ENCODE measurements around the gene NPVF.

NPVF gene, protein sequence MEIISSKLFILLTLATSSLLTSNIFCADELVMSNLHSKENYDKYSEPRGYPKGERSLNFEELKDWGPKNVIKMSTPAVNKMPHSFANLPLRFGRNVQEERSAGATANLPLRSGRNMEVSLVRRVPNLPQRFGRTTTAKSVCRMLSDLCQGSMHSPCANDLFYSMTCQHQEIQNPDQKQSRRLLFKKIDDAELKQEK

DNA sequence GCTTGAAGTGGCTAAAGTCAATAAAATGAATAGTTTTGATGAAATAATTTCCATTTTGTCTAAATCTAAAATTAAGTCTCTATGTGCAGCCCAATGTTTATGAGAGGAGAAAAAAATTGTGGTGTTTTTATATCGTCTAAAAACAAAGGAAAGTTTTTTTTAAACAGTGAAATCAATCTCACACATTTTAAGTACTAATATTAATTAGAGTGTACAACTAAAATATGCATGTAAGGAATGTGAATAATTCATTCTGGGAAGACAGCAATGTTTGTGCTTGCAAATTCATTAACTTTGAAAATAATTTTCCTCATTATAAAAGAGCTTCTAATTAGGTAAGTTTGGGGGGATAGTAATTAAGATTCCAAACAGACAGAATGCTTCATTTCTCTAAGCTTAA is at the start of gene NPVF:
NPVF (minus strand) TSS at position 101 of the 400 bp plus-strand sequence; CDS start at position 54, 47 bp downstream.
- no peak for FAIRE-seq

DNA sequence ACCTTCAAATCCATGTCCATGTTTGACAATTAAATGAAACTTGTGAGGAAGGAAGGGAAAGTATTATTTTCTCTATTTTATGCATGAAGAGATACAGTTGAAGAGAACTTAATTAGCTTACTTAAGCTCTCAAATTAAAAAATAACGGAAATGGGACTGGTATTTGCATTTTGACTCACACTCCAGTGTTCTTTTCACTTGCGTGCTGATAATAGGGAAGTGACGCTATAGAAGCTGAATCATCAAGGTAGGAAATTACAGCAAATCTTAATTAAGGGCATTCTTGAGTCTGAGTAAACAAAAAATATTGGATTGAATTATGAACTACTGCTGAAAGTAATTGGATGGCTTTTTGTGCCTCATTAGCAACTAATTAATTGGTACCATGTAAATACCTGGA is 44.0 kb upstream of the NPVF start:
- FAIRE-seq: peak; percentile 89

- FAIRE-seq: no peak
These were observed 35.1 kb upstream of the NPVF start for GRCh38 chr7:25263337-25263736.

DNA sequence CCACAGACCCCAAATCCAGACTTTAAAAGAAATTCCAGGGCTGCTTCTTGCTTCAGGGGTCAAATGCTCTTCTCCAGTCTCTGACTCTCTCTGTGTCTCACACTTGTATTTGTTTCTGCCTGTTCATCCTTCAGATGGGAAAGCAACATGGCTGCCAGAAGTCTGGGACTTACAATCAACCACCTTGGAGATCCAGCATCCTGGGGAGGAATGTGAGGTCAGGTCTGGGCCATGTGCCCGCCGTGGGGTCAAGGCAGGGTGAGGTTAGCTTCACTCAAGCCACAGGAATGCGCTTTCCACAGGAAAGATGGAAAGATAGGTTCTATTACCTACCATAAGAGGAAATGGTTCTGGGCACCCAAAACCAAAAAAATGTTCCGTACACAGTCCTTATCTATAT is 34.3 kb upstream of the NPVF start:
- FAIRE-seq: no peak

GRCh38 chr7:25261545-25262140 is 33.4 kb upstream of the NPVF start:
- FAIRE-seq: peak; percentile 43

- FAIRE-seq: no peak
These were observed 32.7 kb upstream of the NPVF start for GRCh38 chr7:25260862-25261494.

- peak; percentile 87 for FAIRE-seq
These were observed 31.4 kb upstream of the NPVF start for GRCh38 chr7:25259487-25260243.

- FAIRE-seq: peak; percentile 76
These were observed 28.1 kb upstream of the NPVF start for GRCh38 chr7:25256333-25256819.

DNA sequence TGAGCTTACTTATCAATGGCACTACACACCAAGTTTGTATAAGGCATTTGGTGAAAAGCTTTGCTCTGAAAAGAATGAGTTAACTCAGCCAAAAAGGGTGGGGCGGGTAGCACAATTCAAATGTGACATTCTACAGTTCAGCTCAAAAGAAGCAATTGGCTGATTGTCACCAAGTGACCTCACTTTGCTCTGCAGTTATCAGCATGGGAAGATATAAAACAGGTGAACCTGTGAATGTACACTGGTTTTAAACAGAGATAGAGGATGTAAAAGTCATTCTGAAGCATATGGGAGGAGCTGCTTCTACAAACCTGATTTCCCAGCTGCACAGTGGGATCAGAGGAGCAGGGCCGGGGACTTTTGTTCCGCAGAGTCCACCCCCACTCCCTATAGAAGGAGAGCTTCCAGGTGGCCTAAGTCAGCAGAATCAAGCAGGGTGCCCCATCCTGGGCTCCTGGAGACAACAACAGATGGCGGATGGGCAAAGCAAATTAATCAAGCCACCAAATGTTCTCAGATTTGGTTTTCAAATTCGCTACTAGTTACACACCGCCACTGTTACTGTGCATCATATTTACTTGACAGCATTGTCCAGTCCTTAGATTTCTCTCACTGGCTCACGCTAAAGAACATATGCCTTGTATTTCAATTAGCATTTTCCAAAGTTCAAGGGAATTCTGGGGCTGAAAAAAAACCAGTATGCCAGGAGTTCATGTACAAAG is 27.5 kb upstream of the NPVF start:
- FAIRE-seq: peak; percentile 79

- no peak for FAIRE-seq
These were observed 26.3 kb upstream of the NPVF start for GRCh38 chr7:25254604-25255003.

- FAIRE-seq: no peak
These were observed 25.4 kb upstream of the NPVF start for GRCh38 chr7:25253714-25254113.

DNA sequence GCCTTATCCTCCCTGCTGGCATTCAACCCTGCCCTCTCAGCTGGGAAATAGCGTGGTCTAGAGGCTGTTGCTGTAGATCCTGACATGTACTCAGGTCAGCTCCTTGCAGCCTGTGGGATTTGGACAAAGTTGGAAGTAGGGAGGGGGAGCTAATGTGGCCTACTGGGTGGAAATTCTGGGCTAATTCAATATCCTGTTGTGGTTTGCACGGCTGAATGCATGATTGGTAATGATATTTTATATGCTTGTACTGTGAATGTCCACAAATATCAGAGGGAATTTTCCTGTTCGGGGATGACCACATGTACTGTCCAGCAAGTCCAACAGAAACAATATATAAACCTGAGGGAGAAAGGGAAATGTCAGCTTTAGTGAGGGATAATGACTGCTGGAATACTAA is 22.1 kb upstream of the NPVF start:
- FAIRE-seq: no peak

- FAIRE-seq: no peak
These were observed 21.5 kb upstream of the NPVF start for GRCh38 chr7:25249772-25250171.

DNA sequence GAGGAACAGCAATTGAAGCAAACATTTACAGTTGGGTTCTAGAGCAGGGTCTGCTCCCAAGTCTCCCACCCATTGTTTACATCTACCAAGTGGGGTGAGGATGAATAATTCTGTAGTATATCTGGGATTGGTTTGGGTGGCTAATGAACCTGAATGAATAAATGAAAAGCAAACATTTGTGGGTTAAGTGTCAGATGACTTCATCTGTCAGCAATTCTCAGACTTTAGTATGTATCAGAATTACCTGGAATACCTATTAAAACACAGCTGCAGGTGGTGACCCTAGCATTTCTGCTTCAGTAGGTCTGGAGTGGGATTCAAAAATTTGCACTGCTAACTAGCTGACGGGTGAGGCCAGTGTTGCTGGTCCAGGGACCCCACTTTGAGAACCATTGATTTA is 18.0 kb upstream of the NPVF start:
- FAIRE-seq: no peak

DNA sequence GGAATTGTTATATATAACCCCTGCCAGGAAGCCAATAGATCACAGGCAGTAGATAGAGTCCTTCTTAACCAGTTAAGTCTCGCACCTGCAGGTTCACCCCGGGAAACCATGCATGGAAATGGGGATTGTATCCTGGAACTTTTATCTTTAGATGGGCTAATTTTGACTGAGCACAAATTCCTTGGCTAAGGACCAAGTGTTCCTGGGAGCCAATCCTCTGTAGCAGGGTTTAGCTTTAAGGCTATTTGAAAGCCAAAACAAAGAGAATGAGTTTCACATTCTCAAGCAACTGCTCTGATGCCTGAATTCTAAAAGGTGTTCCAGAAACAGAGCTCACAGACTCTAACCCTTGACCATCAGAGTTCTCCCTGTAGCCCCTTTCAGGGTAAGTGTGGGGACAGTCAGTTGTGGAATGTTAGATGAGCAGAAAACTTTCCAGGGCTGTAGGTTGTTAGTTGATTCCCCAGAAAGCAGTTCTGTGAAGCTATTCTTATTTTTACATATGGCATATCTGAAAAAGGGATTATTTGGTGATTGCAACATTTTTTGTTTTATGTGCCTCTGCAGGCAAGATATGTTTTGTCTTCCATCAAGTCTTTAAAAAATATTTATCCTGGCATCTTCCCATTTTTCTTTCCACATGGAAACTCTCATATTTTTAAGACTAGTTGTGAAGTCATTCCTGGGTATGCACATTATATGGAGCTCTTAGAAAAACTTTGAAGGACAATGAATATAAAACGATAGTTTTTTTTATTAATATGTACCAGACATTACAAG is 16.2 kb upstream of the NPVF start:
- FAIRE-seq: no peak

GRCh38 chr7:25242678-25243077 is 14.4 kb upstream of the NPVF start:
- FAIRE-seq: no peak

DNA sequence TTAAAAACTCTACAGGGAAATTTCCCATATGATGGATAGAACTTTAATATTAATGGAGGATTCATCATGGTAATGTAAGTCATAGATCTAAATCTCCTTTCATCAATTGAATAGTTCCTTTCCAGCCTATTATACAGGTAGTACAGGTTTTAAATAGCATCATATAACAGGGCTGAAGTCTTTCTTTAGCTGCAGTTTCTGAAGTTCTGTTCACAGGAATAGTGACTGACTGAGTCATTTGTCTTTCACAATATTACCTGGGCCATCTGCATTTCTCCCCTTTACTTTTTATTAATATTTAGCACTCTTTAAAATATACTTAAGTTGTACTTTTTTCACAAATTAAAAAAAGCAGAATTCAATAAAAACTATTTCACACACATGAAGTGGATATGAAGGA is 12.6 kb upstream of the NPVF start:
- no peak for FAIRE-seq

DNA sequence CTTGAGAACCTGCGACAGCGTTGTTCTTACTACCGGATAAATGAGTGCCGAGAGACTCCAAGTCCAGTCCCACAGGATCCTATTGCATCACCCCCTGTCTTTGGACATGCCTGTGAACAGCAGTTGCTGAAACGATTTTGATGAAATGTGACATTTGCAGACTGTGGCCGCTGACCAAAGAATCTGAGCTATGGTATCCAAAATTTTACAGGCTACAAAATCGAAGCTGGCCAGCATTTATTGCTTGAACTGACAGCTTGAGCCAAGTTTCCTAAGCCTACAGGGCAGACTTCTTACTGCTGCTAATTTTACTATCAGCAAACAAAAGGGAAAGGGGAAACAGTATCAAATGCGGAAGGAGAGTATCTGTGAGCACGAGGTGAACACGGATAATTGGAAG is 12.1 kb upstream of the NPVF start:
- FAIRE-seq: no peak

- no peak for FAIRE-seq
These were observed 11.6 kb upstream of the NPVF start for GRCh38 chr7:25239888-25240287.

DNA sequence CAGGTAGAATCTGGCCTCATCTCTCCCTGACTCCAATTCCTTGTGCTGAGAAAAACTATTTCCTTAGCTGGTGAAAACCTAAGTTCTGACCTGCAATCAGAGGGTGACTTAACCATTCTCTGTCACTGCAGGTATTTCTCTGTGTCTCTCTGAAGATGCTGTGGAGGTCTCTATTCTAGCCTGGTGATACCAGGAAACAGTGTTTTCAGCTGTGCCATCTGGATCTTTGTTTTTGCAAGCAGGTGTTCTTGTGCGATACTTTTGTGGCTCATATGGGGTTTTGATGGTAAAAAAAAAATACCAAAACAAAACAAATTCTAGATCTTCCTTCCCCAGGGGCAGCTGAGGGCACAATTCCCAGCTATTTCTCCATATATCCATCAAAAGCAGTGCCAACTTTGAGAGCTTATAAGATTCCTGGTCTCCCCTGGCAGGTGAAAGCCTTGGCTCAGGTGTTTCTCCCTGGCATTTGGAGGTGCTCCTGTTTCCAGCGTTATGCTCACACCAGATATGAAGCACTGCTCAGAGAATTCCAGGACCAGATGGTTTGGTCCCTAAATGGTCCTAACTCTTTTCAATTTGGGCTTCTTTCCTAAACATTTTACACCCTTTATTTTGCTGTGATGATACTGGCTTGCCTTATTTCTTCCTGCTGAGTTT is 9.9 kb upstream of the NPVF start:
- FAIRE-seq: no peak

DNA sequence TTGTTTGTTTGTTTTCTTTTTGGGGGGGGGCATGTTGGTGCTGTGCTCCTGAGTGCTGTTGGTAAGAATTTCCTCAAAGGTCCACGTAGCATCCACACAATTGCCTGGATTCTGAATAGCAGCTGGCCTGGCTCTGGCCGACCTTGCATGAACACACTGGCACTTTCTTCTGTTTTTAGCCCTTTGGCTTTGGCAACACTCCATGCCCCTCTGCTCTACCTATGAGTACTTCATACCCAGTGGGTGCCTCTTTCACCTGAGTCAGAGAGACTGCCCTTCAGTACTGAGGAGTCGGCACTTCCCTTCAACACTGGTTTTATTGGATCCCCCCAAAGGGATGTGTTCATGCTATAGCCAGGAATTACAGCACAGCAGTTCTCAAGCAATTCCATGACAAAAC is 7.2 kb upstream of the NPVF start:
- no peak for FAIRE-seq

GRCh38 chr7:25234336-25234735 is 6.0 kb upstream of the NPVF start:
- peak; percentile 9 for FAIRE-seq

Data from islet of Langerhans (tissue), 1 donor.